Stomach smooth muscle (tissue), 2 donors: ENCODE measurements around the gene USP9X.

Experiments
- H3K27ac ChIP-seq: one replicate; pipeline ENCODE4 v1.7.0; 2013; ENCODE audit warnings: mild to moderate bottlenecking, low read length, inconsistent platforms
- H3K27me3 ChIP-seq, 2 donors: one replicate each; pipeline ENCODE4 v1.7.0; 2013; ENCODE audit warnings: low read length in 2 of 2; ENCODE audit not compliant: insufficient read depth in 2 of 2, control insufficient read depth in 1 of 2
- H3K36me3 ChIP-seq, 2 donors: one replicate each; pipeline ENCODE4 v1.7.0; 2013; ENCODE audit warnings: low read length in 2 of 2; ENCODE audit not compliant: control insufficient read depth in 2 of 2, insufficient read depth in 2 of 2
- H3K4me1 ChIP-seq: one replicate; pipeline ENCODE4 v1.7.0; 2013; ENCODE audit warnings: low read length; ENCODE audit not compliant: control insufficient read depth, insufficient read depth
- H3K4me3 ChIP-seq, 2 donors: one replicate each; pipeline ENCODE4 v1.7.0; 2013; ENCODE audit warnings: low read length in 2 of 2
- H3K9ac ChIP-seq, 2 donors: one replicate each; pipeline ENCODE4 v1.7.0; 2013; ENCODE audit warnings: low read length in 2 of 2, mild to moderate bottlenecking in 1 of 2
- H3K9me3 ChIP-seq, 2 donors: one replicate each; pipeline ENCODE4 v1.7.0; 2013; ENCODE audit warnings: low read length in 2 of 2; ENCODE audit not compliant: control insufficient read depth in 2 of 2
- donor health status: healthy.
- donor health status: Pancreatic carcinoma.

USP9X gene, protein sequence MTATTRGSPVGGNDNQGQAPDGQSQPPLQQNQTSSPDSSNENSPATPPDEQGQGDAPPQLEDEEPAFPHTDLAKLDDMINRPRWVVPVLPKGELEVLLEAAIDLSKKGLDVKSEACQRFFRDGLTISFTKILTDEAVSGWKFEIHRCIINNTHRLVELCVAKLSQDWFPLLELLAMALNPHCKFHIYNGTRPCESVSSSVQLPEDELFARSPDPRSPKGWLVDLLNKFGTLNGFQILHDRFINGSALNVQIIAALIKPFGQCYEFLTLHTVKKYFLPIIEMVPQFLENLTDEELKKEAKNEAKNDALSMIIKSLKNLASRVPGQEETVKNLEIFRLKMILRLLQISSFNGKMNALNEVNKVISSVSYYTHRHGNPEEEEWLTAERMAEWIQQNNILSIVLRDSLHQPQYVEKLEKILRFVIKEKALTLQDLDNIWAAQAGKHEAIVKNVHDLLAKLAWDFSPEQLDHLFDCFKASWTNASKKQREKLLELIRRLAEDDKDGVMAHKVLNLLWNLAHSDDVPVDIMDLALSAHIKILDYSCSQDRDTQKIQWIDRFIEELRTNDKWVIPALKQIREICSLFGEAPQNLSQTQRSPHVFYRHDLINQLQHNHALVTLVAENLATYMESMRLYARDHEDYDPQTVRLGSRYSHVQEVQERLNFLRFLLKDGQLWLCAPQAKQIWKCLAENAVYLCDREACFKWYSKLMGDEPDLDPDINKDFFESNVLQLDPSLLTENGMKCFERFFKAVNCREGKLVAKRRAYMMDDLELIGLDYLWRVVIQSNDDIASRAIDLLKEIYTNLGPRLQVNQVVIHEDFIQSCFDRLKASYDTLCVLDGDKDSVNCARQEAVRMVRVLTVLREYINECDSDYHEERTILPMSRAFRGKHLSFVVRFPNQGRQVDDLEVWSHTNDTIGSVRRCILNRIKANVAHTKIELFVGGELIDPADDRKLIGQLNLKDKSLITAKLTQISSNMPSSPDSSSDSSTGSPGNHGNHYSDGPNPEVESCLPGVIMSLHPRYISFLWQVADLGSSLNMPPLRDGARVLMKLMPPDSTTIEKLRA (N-terminal part only)

GRCh38 chrX:41084893-41085511, at the start of gene USP9X:
USP9X (plus strand) TSS chrX:41085445; CDS start chrX:41123629, 38,184 bp downstream.
- no peaks in the 10 kb centered on the region for H3K9me3 ChIP-seq
- H3K27me3 ChIP-seq: no peaks in the 10 kb centered on the region
- peak within 1 kb of the TSS; percentile 89 to 93 for H3K9ac ChIP-seq
- no peaks in the 10 kb centered on the region for H3K4me1 ChIP-seq
- H3K36me3 ChIP-seq: no peaks in the 10 kb centered on the region
- peak within 1 kb of the TSS; percentile 71 to 88 for H3K4me3 ChIP-seq
- peak within 1 kb of the TSS; percentile 97 for H3K27ac ChIP-seq

GRCh38 chrX:41035582-41035981, 49.7 kb upstream of the USP9X start:
- Histone ChIP-seq H3K27me3 (peaks cover 0 to 10% of the 10 kb centered on the region in 2 donors), H3K36me3 (no peaks in the 10 kb centered on the region), H3K4me3 (no peak overlapping the region), H3K4me1 (no peaks in the 10 kb centered on the region), H3K9ac (no peak overlapping the region), H3K9me3 (no peaks in the 10 kb centered on the region), H3K27ac (no peak overlapping the region)

DNA sequence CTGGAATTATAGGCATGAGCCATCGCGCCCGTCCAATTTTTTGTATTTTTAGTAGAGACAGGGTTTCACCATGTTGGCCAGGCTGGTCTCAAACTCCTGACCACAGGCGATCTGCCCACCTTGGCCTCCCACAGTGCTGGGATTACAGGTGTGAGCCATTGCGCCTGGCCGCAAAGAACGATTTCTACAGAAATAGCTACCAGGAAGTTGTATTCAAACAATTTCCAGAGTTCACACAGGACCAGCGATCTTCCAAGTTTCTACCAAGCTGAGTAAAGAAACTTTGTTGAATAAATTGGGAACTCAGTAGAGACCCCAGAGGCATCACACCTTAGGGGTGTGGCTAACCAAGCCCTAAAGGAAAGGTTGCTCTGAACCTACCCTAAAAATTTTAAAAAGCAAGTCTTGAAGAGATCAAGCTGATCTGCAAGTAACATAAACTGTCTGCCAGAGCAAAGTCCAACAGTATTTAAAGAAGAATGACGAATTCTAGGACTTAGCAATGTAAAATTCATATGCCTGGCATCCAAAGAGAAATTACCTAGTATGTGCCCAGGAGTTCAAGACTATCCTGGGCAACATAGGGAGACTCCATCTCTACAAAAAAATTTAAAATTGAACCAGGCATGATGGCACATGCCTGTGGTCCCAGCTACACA, 48.4 kb upstream of the USP9X start:
- H3K27ac ChIP-seq: no peak overlapping the region

GRCh38 chrX:41043196-41043595, 42.0 kb upstream of the USP9X start:
- H3K27ac ChIP-seq: no peak overlapping the region
- H3K36me3 ChIP-seq: no peaks in the 10 kb centered on the region
- H3K27me3 ChIP-seq: peaks cover 0 to 4% of the 10 kb centered on the region in 2 donors
- no peak overlapping the region for H3K4me3 ChIP-seq
- H3K9ac ChIP-seq: no peak overlapping the region
- H3K4me1 ChIP-seq: no peaks in the 10 kb centered on the region
- H3K9me3 ChIP-seq: no peaks in the 10 kb centered on the region

More for the DNA sequence above, 48.4 kb upstream of the USP9X start:
- no peaks in the 10 kb centered on the region for H3K36me3 ChIP-seq
- H3K9ac ChIP-seq: no peak overlapping the region
- H3K9me3 ChIP-seq: no peaks in the 10 kb centered on the region
- no peaks in the 10 kb centered on the region for H3K4me1 ChIP-seq
- H3K4me3 ChIP-seq: no peak overlapping the region
- H3K27me3 ChIP-seq: peaks cover 0 to 3% of the 10 kb centered on the region in 2 donors

DNA sequence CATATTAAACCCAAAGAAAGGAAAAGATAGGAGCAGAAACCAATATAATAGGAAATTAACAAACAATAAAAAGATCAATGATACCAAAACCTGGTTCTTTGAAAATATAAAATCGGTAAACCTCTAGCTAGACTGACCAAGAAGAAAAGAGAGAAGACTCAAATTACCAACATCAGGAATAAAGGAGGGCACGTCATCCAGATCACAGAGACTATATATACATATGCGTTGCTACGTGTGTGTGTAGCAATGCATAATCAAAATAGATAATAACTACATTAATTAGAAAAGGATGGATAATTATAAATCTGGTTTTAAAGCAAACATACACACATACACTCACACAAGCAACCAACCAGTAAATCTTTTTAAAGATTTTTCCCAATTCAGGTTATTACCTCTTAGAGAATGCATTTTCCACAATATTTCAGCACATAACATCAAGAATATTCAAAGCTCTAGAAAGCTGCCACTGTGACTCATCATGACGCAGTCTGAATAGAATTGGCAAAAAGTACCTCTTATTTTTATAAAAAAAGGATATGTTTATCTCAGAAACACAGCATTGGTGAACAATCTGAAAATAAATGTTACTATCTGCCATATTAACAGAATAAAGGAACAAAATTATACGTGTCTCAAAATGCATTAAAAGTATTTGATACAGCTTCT, 41.4 kb upstream of the USP9X start:
- Histone ChIP-seq H3K9me3 (no peaks in the 10 kb centered on the region), H3K27me3 (peaks cover 0 to 6% of the 10 kb centered on the region in 2 donors), H3K36me3 (no peaks in the 10 kb centered on the region), H3K9ac (no peak overlapping the region), H3K4me3 (no peak overlapping the region), H3K4me1 (no peaks in the 10 kb centered on the region), H3K27ac (no peak overlapping the region)

GRCh38 chrX:41045960-41046567, 39.2 kb upstream of the USP9X start:
- Histone ChIP-seq H3K27me3 (peaks cover 0 to 8% of the 10 kb centered on the region in 2 donors), H3K27ac (no peak overlapping the region), H3K9me3 (no peaks in the 10 kb centered on the region), H3K36me3 (no peaks in the 10 kb centered on the region), H3K9ac (no peak overlapping the region), H3K4me1 (no peaks in the 10 kb centered on the region), H3K4me3 (no peak overlapping the region)

- no peak overlapping the region for H3K27ac ChIP-seq
- H3K4me1 ChIP-seq: no peaks in the 10 kb centered on the region
- no peaks in the 10 kb centered on the region for H3K36me3 ChIP-seq
- no peak overlapping the region for H3K9ac ChIP-seq
- H3K27me3 ChIP-seq: peaks cover 0 to 8% of the 10 kb centered on the region in 2 donors
- no peak overlapping the region for H3K4me3 ChIP-seq
- no peaks in the 10 kb centered on the region for H3K9me3 ChIP-seq
These were observed 37.2 kb upstream of the USP9X start for GRCh38 chrX:41047878-41048534.

- no peak overlapping the region for H3K9ac ChIP-seq
- peaks cover 0 to 8% of the 10 kb centered on the region in 2 donors for H3K27me3 ChIP-seq
- no peak overlapping the region for H3K27ac ChIP-seq
- H3K9me3 ChIP-seq: no peaks in the 10 kb centered on the region
- H3K4me1 ChIP-seq: no peaks in the 10 kb centered on the region
- no peaks in the 10 kb centered on the region for H3K36me3 ChIP-seq
- H3K4me3 ChIP-seq: no peak overlapping the region
These were observed 34.9 kb upstream of the USP9X start for GRCh38 chrX:41050359-41050758.

- H3K36me3 ChIP-seq: no peaks in the 10 kb centered on the region
- H3K9me3 ChIP-seq: no peaks in the 10 kb centered on the region
- H3K4me3 ChIP-seq: no peak overlapping the region
- no peak overlapping the region for H3K9ac ChIP-seq
- no peak overlapping the region for H3K27ac ChIP-seq
- H3K27me3 ChIP-seq: peaks cover 0 to 11% of the 10 kb centered on the region in 2 donors
- H3K4me1 ChIP-seq: no peaks in the 10 kb centered on the region
These were observed 34.0 kb upstream of the USP9X start for GRCh38 chrX:41051288-41051687.
